IMR-90 (cell line): ENCODE data around the gene IRAK2. TPM values are rescaled to one million over a fixed set of nuclear protein-coding genes. Genes with fewer than 3 reads are reported as not detected.

Source experiments
- ATAC-seq: fragments of 200-7000 bp; cut with Tn5 transposase; 2 replicates; pipeline ENCODE4 v1.9.1; 2020; ENCODE audit warnings: low read depth, mild to moderate bottlenecking, moderate library complexity
- Bru-seq: library from RNA; stranded (reverse); fragments of 400-500 nt; gene quantifications from one replicate; lab custom pipeline; 2021; lab: Mats Ljungman, UMichigan
- BruChase-seq, 2 experiments: library from RNA; stranded (reverse); fragments of 400-500 nt; gene quantifications; one replicate each; lab custom pipeline; 2021; lab: Mats Ljungman, UMichigan
- BruUV-seq: library from RNA; stranded (reverse); fragments of 400-500 nt; replicated peaks from 2 replicates; lab custom pipeline; 2021; lab: Mats Ljungman, UMichigan
- CTCF ChIA-PET: fragments of 300-600 bp; formaldehyde crosslinking; extraction: SDS; loops from one replicate; lab custom pipeline; 2021; ENCODE audit warnings: antibody characterized with exemption; lab: Yijun Ruan, JAX
- POLR2A ChIA-PET: fragments of 300-600 bp; sonication (Branson Sonifier 250); formaldehyde crosslinking; loops from one replicate; lab custom pipeline; 2022; ENCODE audit warnings: antibody characterized with exemption; ENCODE audit not compliant: unreplicated experiment; lab: Charles Lee
- DNase-seq: peaks from one replicate; pipeline ENCODE4 v3.0.0; 2013
- H2AFZ ChIP-seq: replicated peaks from 2 replicates; pipeline ENCODE3; 2013; ENCODE audit warnings: low read length, mild to moderate bottlenecking; ENCODE audit not compliant: poor library complexity
- H2AK5ac ChIP-seq: 2 replicates; pipeline ENCODE4 v1.6.1; 2013; ENCODE audit warnings: low read depth, low read length, inconsistent platforms
- H2AK9ac ChIP-seq: replicated peaks from 2 replicates; pipeline ENCODE3; 2013; ENCODE audit warnings: mild to moderate bottlenecking, low read depth, low read length, moderate library complexity; ENCODE audit not compliant: poor library complexity
- H2BK120ac ChIP-seq: 2 replicates; pipeline ENCODE4 v1.6.1; 2013; ENCODE audit warnings: low read depth, low read length, inconsistent platforms
- H2BK15ac ChIP-seq: 3 replicates; pipeline ENCODE4 v1.6.1; 2013; ENCODE audit warnings: low read depth, low read length, inconsistent platforms
- H2BK20ac ChIP-seq: 2 replicates; pipeline ENCODE4 v1.6.1; 2013; ENCODE audit warnings: low read depth, mild to moderate bottlenecking, inconsistent platforms, low read length, moderate library complexity
- H2BK5ac ChIP-seq: 2 replicates; pipeline ENCODE4 v1.6.1; 2013; ENCODE audit warnings: mild to moderate bottlenecking, low read depth, low read length, inconsistent platforms; ENCODE audit not compliant: poor library complexity, severe bottlenecking
- H3K14ac ChIP-seq: replicated peaks from 2 replicates; pipeline ENCODE4 v1.6.1; 2013; ENCODE audit warnings: low read depth, low read length, inconsistent platforms
- H3K18ac ChIP-seq: 2 replicates; pipeline ENCODE4 v1.6.1; 2013; ENCODE audit warnings: low read depth, low read length, control low read depth
- H3K23ac ChIP-seq: 2 replicates; pipeline ENCODE4 v1.6.1; 2013; ENCODE audit warnings: low read depth, low read length, inconsistent platforms
- H3K27ac ChIP-seq: 2 replicates; pipeline ENCODE4 v1.5.1; 2013; ENCODE audit warnings: mild to moderate bottlenecking, control low read depth, low read length; ENCODE audit not compliant: insufficient read depth
- H3K27me3 ChIP-seq: 2 replicates; pipeline ENCODE4 v1.6.1; 2013; ENCODE audit warnings: low read length; ENCODE audit not compliant: control insufficient read depth, insufficient read depth
- H3K36me3 ChIP-seq: 2 replicates; pipeline ENCODE4 v1.6.1; 2013; ENCODE audit warnings: low read length, mixed read lengths; ENCODE audit not compliant: control insufficient read depth, insufficient read depth
- H3K4ac ChIP-seq: 2 replicates; pipeline ENCODE4 v1.6.1; 2013; ENCODE audit warnings: low read depth, low read length, inconsistent platforms
- H3K4me1 ChIP-seq: 2 replicates; pipeline ENCODE4 v1.6.1; 2013; ENCODE audit warnings: low read length, mixed read lengths; ENCODE audit not compliant: control insufficient read depth, insufficient read depth
- H3K4me2 ChIP-seq: 2 replicates; pipeline ENCODE4 v1.6.1; 2013; ENCODE audit warnings: low read depth, mild to moderate bottlenecking, control low read depth, low read length, moderate library complexity
- H3K4me3 ChIP-seq: 2 replicates; pipeline ENCODE4 v1.5.1; 2013; ENCODE audit warnings: low read depth, mild to moderate bottlenecking, control low read depth, low read length, moderate library complexity; ENCODE audit not compliant: insufficient read depth
- H3K56ac ChIP-seq: 2 replicates; pipeline ENCODE4 v1.6.1; 2013; ENCODE audit warnings: low read length, inconsistent platforms; ENCODE audit not compliant: insufficient read depth; ENCODE audit errors: extremely low read depth
- H3K79me1 ChIP-seq, 2 experiments: 2 replicates each; pipeline ENCODE4 v1.6.1; 2013; ENCODE audit warnings: low read length in 2 of 2, inconsistent platforms in 1 of 2, low read depth in 1 of 2
- H3K9ac ChIP-seq: 2 replicates; pipeline ENCODE4 v1.6.1; 2013; ENCODE audit warnings: low read depth, low read length, control low read depth
- H3K9me1 ChIP-seq: 2 replicates; pipeline ENCODE4 v1.6.1; 2013; ENCODE audit warnings: low read length, inconsistent platforms; ENCODE audit not compliant: insufficient read depth
- H3K9me3 ChIP-seq: 2 replicates; pipeline ENCODE4 v1.6.1; 2013; ENCODE audit warnings: low read length; ENCODE audit not compliant: control insufficient read depth, insufficient read depth
- H4K20me1 ChIP-seq: 2 replicates; pipeline ENCODE4 v1.6.1; 2013; ENCODE audit warnings: low read length, inconsistent platforms; ENCODE audit not compliant: insufficient read depth
- H4K5ac ChIP-seq: 2 replicates; pipeline ENCODE4 v1.6.1; 2013; ENCODE audit warnings: mild to moderate bottlenecking, low read depth, low read length, control low read depth
- H4K8ac ChIP-seq, 2 experiments: 2 replicates each; pipeline ENCODE4 v1.6.1; 2013; ENCODE audit warnings: low read depth in 2 of 2, low read length in 2 of 2, control low read depth in 1 of 2, inconsistent platforms in 1 of 2
- H4K91ac ChIP-seq: 2 replicates; pipeline ENCODE4 v1.6.1; 2013; ENCODE audit warnings: low read depth, low read length, inconsistent platforms; ENCODE audit not compliant: insufficient read depth
- BHLHE40 ChIP-seq: fragments of 150-350 bp; IDR thresholded peaks from 2 replicates; pipeline ENCODE4 v1.6.1; 2016; ENCODE audit warnings: mild to moderate bottlenecking, low read depth, low read length
- CHD1 ChIP-seq: IDR thresholded peaks from 2 replicates; pipeline ENCODE4 v1.6.1; 2012; ENCODE audit warnings: low read depth, low read length, improper control_type of control experiment
- MXI1 ChIP-seq: IDR thresholded peaks from 2 replicates; pipeline ENCODE4 v1.6.1; 2012; ENCODE audit warnings: low read depth, mild to moderate bottlenecking, low read length, moderate library complexity, borderline replicate concordance
- POLR2A ChIP-seq: IDR thresholded peaks from 2 replicates; pipeline ENCODE4 v1.6.1; 2012; ENCODE audit warnings: mild to moderate bottlenecking, low read depth, low read length
- RAD21 ChIP-seq: IDR thresholded peaks from 2 replicates; pipeline ENCODE4 v1.6.1; 2012; ENCODE audit warnings: low read length, improper control_type of control experiment
- RCOR1 ChIP-seq: IDR thresholded peaks from 2 replicates; pipeline ENCODE4 v1.6.1; 2012; ENCODE audit warnings: mild to moderate bottlenecking, low read length, improper control_type of control experiment; ENCODE audit not compliant: insufficient replicate concordance
- SMC3 ChIP-seq: fragments of 150-350 bp; IDR thresholded peaks from 2 replicates; pipeline ENCODE4 v1.6.1; 2016; ENCODE audit warnings: low read depth, mild to moderate bottlenecking, antibody characterized with exemption, low read length, moderate library complexity
- WGBS, 2 experiments: methylation state at CpG; one replicate each; pipeline versions ENCODE4 v1.1.5 to v1.1.7; 2013; ENCODE audit warnings: missing lambda C conversion rate in 2 of 2; ENCODE audit not compliant: insufficient read length in 1 of 2; ENCODE audit errors: extremely low coverage in 2 of 2; 5-methylcytosine and 5-hydroxymethylcytosine counted together
- dilution Hi-C: fragments of 300-500 bp; cut with HindIII; formaldehyde crosslinking; loops from one replicate; pipeline ENCODE4 v1.14.3; 2018; ENCODE audit warnings: low sequenced_read_pairs; ENCODE audit not compliant: unreplicated experiment
- in situ Hi-C: fragments of 300-500 bp; cut with MboI; formaldehyde crosslinking; loops from 3 replicates; pipeline ENCODE4 v1.14.3; 2019; ENCODE audit warnings: low sequenced_read_pairs, inconsistent platforms, mixed read lengths
- intact Hi-C: fragments of 100-400 bp; cut with micrococcal nuclease; formaldehyde crosslinking; loops from 2 replicates; pipeline ENCODE4 v1.10.0; 2022
- long read RNA-seq: library from polyadenylated mRNA; unstranded; transcript quantifications from one replicate; pipeline ENCODE4 v2.0.0, GENCODE V29; 2021; ENCODE audit not compliant: unreplicated experiment
- polyA plus RNA-seq, 3 experiments: library from polyadenylated mRNA; depleted of rRNA; stranded (reverse); fragments of >200 nt; gene quantifications; 2 replicates each; pipeline ENCODE4 v1.2.3, GENCODE V29; 2012; ENCODE audit warnings: low replicate concordance in 1 of 3
- total RNA-seq: library from RNA; depleted of rRNA; stranded (reverse); fragments of >200 nt; gene quantifications from 2 replicates; pipeline ENCODE4 v1.2.3, GENCODE V29; 2012; rRNA removed
- TF ChIP-seq, protein P1 (sequence below): conservative IDR thresholded peaks from 2 replicates; pipeline ENCODE4 v1.5.1; 2012; ENCODE audit warnings: mild to moderate bottlenecking, low read depth, low read length, improper control_type of control experiment
- TF ChIP-seq, protein P2 (sequence below): fragments of 150-350 bp; IDR thresholded peaks from 2 replicates; pipeline ENCODE4 v1.6.1; 2017; ENCODE audit warnings: mild to moderate bottlenecking, antibody characterized with exemption, low read length, low read depth

IRAK2 gene, protein sequence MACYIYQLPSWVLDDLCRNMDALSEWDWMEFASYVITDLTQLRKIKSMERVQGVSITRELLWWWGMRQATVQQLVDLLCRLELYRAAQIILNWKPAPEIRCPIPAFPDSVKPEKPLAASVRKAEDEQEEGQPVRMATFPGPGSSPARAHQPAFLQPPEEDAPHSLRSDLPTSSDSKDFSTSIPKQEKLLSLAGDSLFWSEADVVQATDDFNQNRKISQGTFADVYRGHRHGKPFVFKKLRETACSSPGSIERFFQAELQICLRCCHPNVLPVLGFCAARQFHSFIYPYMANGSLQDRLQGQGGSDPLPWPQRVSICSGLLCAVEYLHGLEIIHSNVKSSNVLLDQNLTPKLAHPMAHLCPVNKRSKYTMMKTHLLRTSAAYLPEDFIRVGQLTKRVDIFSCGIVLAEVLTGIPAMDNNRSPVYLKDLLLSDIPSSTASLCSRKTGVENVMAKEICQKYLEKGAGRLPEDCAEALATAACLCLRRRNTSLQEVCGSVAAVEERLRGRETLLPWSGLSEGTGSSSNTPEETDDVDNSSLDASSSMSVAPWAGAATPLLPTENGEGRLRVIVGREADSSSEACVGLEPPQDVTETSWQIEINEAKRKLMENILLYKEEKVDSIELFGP
- total RNA-seq (8.1 and 8.6 TPM in 2 replicates), polyA plus RNA-seq (2012; rRNA removed) (6.9 and 7.8 TPM in 2 replicates), Bru-seq, nascent RNA (percentile 52 among the genes with signal in this experiment), BruChase-seq, experiment 1, labeled RNA remaining after a 6-hour chase (percentile 57 among the genes with signal in this experiment), BruChase-seq, experiment 2, labeled RNA remaining after a 2-hour chase (percentile 47 among the genes with signal in this experiment)
- 5.1 and 6.1 TPM in 2 replicates for polyA plus RNA-seq (2012; cell fraction: cytosol; rRNA removed)
- polyA plus RNA-seq (2012; cell fraction: nucleus; rRNA removed; ENCODE audit: low replicate concordance): 4.2 and 6.2 TPM in 2 replicates
- long read RNA-seq, partial matches to known transcripts: 1 of 1 reads
- long read RNA-seq, other reads (novel, unspliced or antisense): 0 of 1 reads

DNA sequence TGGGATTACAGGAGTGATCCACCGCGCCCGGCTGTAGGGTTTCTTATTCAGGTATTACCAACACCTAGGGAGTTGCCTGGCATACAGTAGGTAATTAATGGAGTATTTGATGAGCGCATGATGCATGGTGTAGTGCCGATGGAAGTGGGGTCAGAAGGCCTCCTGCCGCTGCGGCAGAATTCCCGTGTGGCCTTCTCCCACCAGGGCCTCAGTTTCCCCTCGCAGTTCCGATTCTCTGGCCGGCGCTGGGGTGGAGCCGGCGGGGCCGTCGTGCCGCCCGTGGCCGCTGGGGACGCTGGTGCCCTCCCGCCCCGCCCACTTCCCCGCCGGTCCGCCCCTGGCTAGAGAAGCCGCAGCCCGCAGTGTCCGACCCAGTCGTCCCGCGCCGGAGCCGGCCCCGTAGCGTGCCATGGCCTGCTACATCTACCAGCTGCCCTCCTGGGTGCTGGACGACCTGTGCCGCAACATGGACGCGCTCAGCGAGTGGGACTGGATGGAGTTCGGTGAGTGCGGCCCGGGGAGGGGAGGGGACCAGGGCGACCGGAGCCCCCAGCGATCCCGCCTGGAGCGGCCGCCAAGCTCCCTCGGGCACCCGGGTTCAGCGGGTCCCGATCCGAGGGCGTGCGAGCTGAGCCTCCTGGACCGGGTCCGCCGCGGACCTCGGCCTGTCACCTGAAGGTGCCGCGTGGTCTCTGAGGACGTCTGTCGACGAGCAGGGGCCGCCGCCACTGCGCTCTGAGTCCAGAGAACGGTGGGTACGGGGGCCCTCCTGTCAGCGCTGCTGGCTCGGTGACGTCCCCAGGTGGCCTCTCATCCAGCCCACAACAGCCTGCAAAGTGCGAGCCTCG lies at the start of gene IRAK2:
Gene IRAK2, plus strand, starts transcription at position 374 of the 848 bp plus-strand sequence. Its CDS starts 36 bp downstream, at position 410.
- peaks cover 2% of the 10 kb centered on the region; the same call in 1 of the 2 replicates for H3K36me3 ChIP-seq
- peak within 1 kb of the TSS; percentile 81 for H3K27ac ChIP-seq
- peak within 1 kb of the TSS; percentile 100 for H2AFZ ChIP-seq
- peak within 1 kb of the TSS; percentile 94 for H3K4me3 ChIP-seq
- H3K9me1 ChIP-seq: no peaks in the 10 kb centered on the region
- H3K27me3 ChIP-seq: no peaks in the 10 kb centered on the region
- H4K20me1 ChIP-seq: no peaks in the 10 kb centered on the region
- peak within 1 kb of the TSS; percentile 84 for H2BK5ac ChIP-seq
- H2BK15ac ChIP-seq: peak within 1 kb of the TSS; percentile 36; the same call in 1 of the 3 replicates
- peak within 1 kb of the TSS; percentile 97 for H3K4ac ChIP-seq
- no peaks in the 10 kb centered on the region for H3K9me3 ChIP-seq
- H3K18ac ChIP-seq: peak within 1 kb of the TSS; percentile 81
- H3K9ac ChIP-seq: peak within 1 kb of the TSS; percentile 81
- H2BK20ac ChIP-seq: peak within 1 kb of the TSS; percentile 70; the same call in 1 of the 2 replicates
- in situ Hi-C loops (no loop called here), dilution Hi-C loops (no loop called here), intact Hi-C loops (loop anchor here (1.0 kb wide), 1 partner anchor 61 kb away; no protein-coding TSS in a partner anchor)
- peak within 1 kb of the TSS; percentile 96 for H3K4me2 ChIP-seq
- no TSS peak for BruUV-seq
- 0 out of 2 replicates have a peak, but pooled peaks cover 2% of the 10 kb centered on the region for H3K4me1 ChIP-seq
- ATAC-seq: peak; percentile 99
- ChIA-PET CTCF (interaction anchor here (0.6 to 0.7 kb wide), 3 partner anchors 10 to 62 kb away, joined by 3 to 6 read pairs (median 3); no protein-coding TSS in a partner anchor), POLR2A (no interaction called here)
- peak within 1 kb of the TSS; percentile 78 to 80; a peak in 3 of 4 replicates for H4K8ac ChIP-seq
- H4K5ac ChIP-seq: peak within 1 kb of the TSS; percentile 84
- H2AK9ac ChIP-seq: peak within 1 kb of the TSS; percentile 96
- peak within 1 kb of the TSS; percentile 91; the same call in 1 of the 2 replicates for H4K91ac ChIP-seq
- H2BK120ac ChIP-seq: peak within 1 kb of the TSS; percentile 89; the same call in 1 of the 2 replicates
- H3K14ac ChIP-seq: peak within 1 kb of the TSS; percentile 98
- H2AK5ac ChIP-seq: peak within 1 kb of the TSS; percentile 86; the same call in 1 of the 2 replicates
- 1% methylated on average over 55 of the region's 76 CpGs; no CpG with 5 or more reads in 1 of the 2 experiments for WGBS, 2 experiments
- DNase-seq: peak; percentile 50
- H3K23ac ChIP-seq: peak within 1 kb of the TSS; percentile 91
- peaks cover 13 to 38% of the 10 kb centered on the region in 2 experiments for H3K79me1 ChIP-seq
- H3K56ac ChIP-seq: peak within 1 kb of the TSS; percentile 56
- TF ChIP-seq BHLHE40: no peak
- no peak for TF ChIP-seq RCOR1
- TF ChIP-seq RAD21: peak; percentile 38
- TF ChIP-seq, protein P1, sequence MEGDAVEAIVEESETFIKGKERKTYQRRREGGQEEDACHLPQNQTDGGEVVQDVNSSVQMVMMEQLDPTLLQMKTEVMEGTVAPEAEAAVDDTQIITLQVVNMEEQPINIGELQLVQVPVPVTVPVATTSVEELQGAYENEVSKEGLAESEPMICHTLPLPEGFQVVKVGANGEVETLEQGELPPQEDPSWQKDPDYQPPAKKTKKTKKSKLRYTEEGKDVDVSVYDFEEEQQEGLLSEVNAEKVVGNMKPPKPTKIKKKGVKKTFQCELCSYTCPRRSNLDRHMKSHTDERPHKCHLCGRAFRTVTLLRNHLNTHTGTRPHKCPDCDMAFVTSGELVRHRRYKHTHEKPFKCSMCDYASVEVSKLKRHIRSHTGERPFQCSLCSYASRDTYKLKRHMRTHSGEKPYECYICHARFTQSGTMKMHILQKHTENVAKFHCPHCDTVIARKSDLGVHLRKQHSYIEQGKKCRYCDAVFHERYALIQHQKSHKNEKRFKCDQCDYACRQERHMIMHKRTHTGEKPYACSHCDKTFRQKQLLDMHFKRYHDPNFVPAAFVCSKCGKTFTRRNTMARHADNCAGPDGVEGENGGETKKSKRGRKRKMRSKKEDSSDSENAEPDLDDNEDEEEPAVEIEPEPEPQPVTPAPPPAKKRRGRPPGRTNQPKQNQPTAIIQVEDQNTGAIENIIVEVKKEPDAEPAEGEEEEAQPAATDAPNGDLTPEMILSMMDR: peak; percentile 69
- TF ChIP-seq, protein P2, sequence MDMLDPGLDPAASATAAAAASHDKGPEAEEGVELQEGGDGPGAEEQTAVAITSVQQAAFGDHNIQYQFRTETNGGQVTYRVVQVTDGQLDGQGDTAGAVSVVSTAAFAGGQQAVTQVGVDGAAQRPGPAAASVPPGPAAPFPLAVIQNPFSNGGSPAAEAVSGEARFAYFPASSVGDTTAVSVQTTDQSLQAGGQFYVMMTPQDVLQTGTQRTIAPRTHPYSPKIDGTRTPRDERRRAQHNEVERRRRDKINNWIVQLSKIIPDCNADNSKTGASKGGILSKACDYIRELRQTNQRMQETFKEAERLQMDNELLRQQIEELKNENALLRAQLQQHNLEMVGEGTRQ: no peak
- peak; percentile 42; the same call in 1 of the 2 replicates for TF ChIP-seq MXI1
- 0 out of 2 replicates have a peak, but pooled peaks have one; percentile 51 for TF ChIP-seq CHD1
- TF ChIP-seq POLR2A: peak; percentile 86
- TF ChIP-seq SMC3: peak; percentile 32
